ENCODE results near the gene RPTOR. TPM values are rescaled to one million over a fixed set of nuclear protein-coding genes. Genes with fewer than 3 reads are reported as not detected.

RPTOR gene
- total RNA-seq, 2 experiments from 2014 or later, result 48.1 to 87.8 TPM

GRCh38 chr17:80729761-80730160 is 185.1 kb downstream of the RPTOR start:
- Histone ChIP-seq H3K9me2 (ENCODE audit: insufficient read depth, low read length) (no peaks in the 10 kb centered on the region), H3K27ac (ENCODE audit: low read depth, low read length, poor library complexity, severe bottlenecking) (no peak overlapping the region), H4K20me1 (ENCODE audit: insufficient read depth, low read length) (no peaks in the 10 kb centered on the region), H3K4me3 (ENCODE audit: low read depth, low read length, poor library complexity, severe bottlenecking) (no peak overlapping the region), H3K9me3 (ENCODE audit: low read length) (no peaks in the 10 kb centered on the region), H3K4me1 (ENCODE audit: insufficient read depth, low read length, poor library complexity, severe bottlenecking) (peaks cover 37% of the 10 kb centered on the region), H2AFZ (ENCODE audit: low read length) (no peak overlapping the region), H3K36me3 (ENCODE audit: insufficient read depth, low read length) (peaks cover 24% of the 10 kb centered on the region), H3K79me2 (ENCODE audit: insufficient read depth, low read depth, low read length) (0 out of 2 replicates have a peak, but pooled peaks cover 3% of the 10 kb centered on the region), H3K4me2 (ENCODE audit: low read length) (peak overlapping the region; percentile 31; the same call in 1 of the 2 replicates)
- no TSS peak for BruUV-seq (replicated peaks)
- intact Hi-C loops (cut with micrococcal nuclease; ENCODE audit: unreplicated experiment), result no loop called here
- TF ChIP-seq EZH2phosphoT487 (IDR thresholded peaks at IDR 0.05; ENCODE audit: borderline replicate concordance, low read depth, low read length), result no peak
- TF ChIP-seq, protein P1, sequence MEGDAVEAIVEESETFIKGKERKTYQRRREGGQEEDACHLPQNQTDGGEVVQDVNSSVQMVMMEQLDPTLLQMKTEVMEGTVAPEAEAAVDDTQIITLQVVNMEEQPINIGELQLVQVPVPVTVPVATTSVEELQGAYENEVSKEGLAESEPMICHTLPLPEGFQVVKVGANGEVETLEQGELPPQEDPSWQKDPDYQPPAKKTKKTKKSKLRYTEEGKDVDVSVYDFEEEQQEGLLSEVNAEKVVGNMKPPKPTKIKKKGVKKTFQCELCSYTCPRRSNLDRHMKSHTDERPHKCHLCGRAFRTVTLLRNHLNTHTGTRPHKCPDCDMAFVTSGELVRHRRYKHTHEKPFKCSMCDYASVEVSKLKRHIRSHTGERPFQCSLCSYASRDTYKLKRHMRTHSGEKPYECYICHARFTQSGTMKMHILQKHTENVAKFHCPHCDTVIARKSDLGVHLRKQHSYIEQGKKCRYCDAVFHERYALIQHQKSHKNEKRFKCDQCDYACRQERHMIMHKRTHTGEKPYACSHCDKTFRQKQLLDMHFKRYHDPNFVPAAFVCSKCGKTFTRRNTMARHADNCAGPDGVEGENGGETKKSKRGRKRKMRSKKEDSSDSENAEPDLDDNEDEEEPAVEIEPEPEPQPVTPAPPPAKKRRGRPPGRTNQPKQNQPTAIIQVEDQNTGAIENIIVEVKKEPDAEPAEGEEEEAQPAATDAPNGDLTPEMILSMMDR (conservative IDR thresholded peaks at IDR 0.05; ENCODE audit: low read length), result no peak
- CTCF ChIA-PET (ENCODE audit: unreplicated experiment), result no interaction called here
- POLR2A ChIA-PET, result no interaction called here
- no peak for DNase-seq (ENCODE audit: low spot score)

DNA sequence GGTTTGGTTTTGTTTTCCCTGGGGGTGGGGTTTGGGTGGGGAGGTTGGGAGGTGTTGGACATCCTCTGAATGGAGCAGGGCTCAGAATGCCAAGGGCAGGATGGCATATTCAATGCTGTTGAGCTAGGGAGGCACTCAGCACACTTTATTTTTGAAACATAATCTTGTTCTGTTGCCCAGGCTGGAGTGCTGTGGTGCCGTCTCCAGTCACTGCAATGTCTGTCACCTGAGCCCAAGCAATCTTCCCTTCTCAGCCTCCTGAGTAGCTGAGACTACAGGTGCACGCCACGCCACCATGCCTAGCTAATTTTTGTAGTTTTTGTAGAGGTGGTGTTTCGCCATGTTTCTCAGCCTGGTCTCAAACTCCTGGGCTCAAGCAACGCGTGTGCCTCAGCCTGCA is 186.1 kb downstream of the RPTOR start:
- intact Hi-C loops (cut with micrococcal nuclease; ENCODE audit: unreplicated experiment), result no loop called here

GRCh38 chr17:80731323-80731722 is 186.7 kb downstream of the RPTOR start:
- H3K79me2 ChIP-seq (ENCODE audit: insufficient read depth, low read depth, low read length), result 0 out of 2 replicates have a peak, but pooled peaks cover 3% of the 10 kb centered on the region
- TF ChIP-seq EZH2phosphoT487 (IDR thresholded peaks at IDR 0.05; ENCODE audit: borderline replicate concordance, low read depth, low read length), result no peak
- TF ChIP-seq, protein P1 (conservative IDR thresholded peaks at IDR 0.05; ENCODE audit: low read length), result 0 out of 2 replicates have a peak, but pooled peaks have one; percentile 20
- H3K36me3 ChIP-seq (ENCODE audit: insufficient read depth, low read length), result peaks cover 29% of the 10 kb centered on the region
- CTCF ChIA-PET (ENCODE audit: unreplicated experiment), result no interaction called here
- BruUV-seq (replicated peaks), result no TSS peak
- no peak for DNase-seq (ENCODE audit: low spot score)
- H4K20me1 ChIP-seq (ENCODE audit: insufficient read depth, low read length), result no peaks in the 10 kb centered on the region
- H2AFZ ChIP-seq (ENCODE audit: low read length), result no peak overlapping the region
- H3K4me2 ChIP-seq (ENCODE audit: low read length), result peak overlapping the region; percentile 10; the same call in 1 of the 2 replicates
- no peak overlapping the region for H3K27ac ChIP-seq (ENCODE audit: low read depth, low read length, poor library complexity, severe bottlenecking)
- intact Hi-C loops (cut with micrococcal nuclease; ENCODE audit: unreplicated experiment), result no loop called here
- peaks cover 50% of the 10 kb centered on the region for H3K4me1 ChIP-seq (ENCODE audit: insufficient read depth, low read length, poor library complexity, severe bottlenecking)
- H3K9me3 ChIP-seq (ENCODE audit: low read length), result no peaks in the 10 kb centered on the region
- POLR2A ChIA-PET, result interaction anchor here (0.6 kb wide), 1 partner anchor 52 kb away, joined by 3 read pairs; no protein-coding TSS in a partner anchor
- H3K9me2 ChIP-seq (ENCODE audit: insufficient read depth, low read length), result no peaks in the 10 kb centered on the region
- H3K4me3 ChIP-seq (ENCODE audit: low read depth, low read length, poor library complexity, severe bottlenecking), result no peak overlapping the region

More for the DNA sequence above, 186.1 kb downstream of the RPTOR start:
- Histone ChIP-seq H3K4me2 (ENCODE audit: low read length) (peak overlapping the region; percentile 10; the same call in 1 of the 2 replicates), H3K36me3 (ENCODE audit: insufficient read depth, low read length) (peaks cover 29% of the 10 kb centered on the region), H3K9me2 (ENCODE audit: insufficient read depth, low read length) (no peaks in the 10 kb centered on the region), H4K20me1 (ENCODE audit: insufficient read depth, low read length) (no peaks in the 10 kb centered on the region), H3K9me3 (ENCODE audit: low read length) (no peaks in the 10 kb centered on the region), H3K79me2 (ENCODE audit: insufficient read depth, low read depth, low read length) (0 out of 2 replicates have a peak, but pooled peaks cover 3% of the 10 kb centered on the region), H2AFZ (ENCODE audit: low read length) (no peak overlapping the region), H3K4me1 (ENCODE audit: insufficient read depth, low read length, poor library complexity, severe bottlenecking) (peaks cover 44% of the 10 kb centered on the region), H3K27ac (ENCODE audit: low read depth, low read length, poor library complexity, severe bottlenecking) (no peak overlapping the region), H3K4me3 (ENCODE audit: low read depth, low read length, poor library complexity, severe bottlenecking) (no peak overlapping the region)
- POLR2A ChIA-PET, result interaction anchor here (0.7 kb wide), 1 partner anchor 48 kb away, joined by 4 read pairs; no protein-coding TSS in a partner anchor
- BruUV-seq (replicated peaks), result no TSS peak
- CTCF ChIA-PET (ENCODE audit: unreplicated experiment), result no interaction called here
- DNase-seq (ENCODE audit: low spot score), result no peak
- no peak for TF ChIP-seq EZH2phosphoT487 (IDR thresholded peaks at IDR 0.05; ENCODE audit: borderline replicate concordance, low read depth, low read length)
- TF ChIP-seq, protein P1 (conservative IDR thresholded peaks at IDR 0.05; ENCODE audit: low read length), result no peak

All from OCI-LY7 (cell line).